GM23248 (cell line): ENCODE results near the gene REXO2.

ENCODE experiments used
- EZH2 ChIP-seq: fragments of 200-600 bp; sonication (generic); IDR thresholded peaks from 2 replicates; pipeline ENCODE4 v1.6.1; 2018; ENCODE audit warnings: antibody characterized with exemption, mild to moderate bottlenecking; ENCODE audit not compliant: insufficient read depth, poor library complexity, severe bottlenecking
- EZH2phosphoT487 ChIP-seq: fragments of 200-600 bp; sonication (generic); IDR thresholded peaks from 2 replicates; pipeline ENCODE4 v1.6.1; 2018; ENCODE audit warnings: antibody characterized with exemption, moderate library complexity, mild to moderate bottlenecking, low read depth; ENCODE audit not compliant: insufficient read depth

DNA sequence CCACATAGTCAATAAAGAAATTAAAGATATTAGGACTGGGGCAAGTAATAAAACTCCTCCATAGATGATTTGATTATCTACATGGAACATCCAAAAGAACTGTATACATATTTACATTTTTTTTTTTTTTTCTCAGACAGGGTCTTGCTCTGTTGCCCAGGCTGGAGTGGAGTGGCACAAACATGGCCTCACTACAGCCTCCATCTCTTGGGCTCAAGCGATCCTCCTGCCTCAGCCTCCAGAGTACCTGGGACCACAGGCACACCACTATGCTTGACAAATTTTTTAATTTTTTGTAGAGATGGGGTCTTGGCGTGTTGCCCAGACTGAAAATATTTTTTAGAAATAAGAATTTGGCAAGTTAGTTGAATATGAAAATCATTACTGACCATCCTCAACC lies 24.7 kb downstream of the REXO2 start:
- no peak for TF ChIP-seq EZH2phosphoT487
- no peak for TF ChIP-seq EZH2
